NAMALWA (cell line): ENCODE data around the gene ADRA2A.

ENCODE experiments used
- DNase-seq: peaks from one replicate; pipeline ENCODE4 v3.0.0-alpha.2; 2015; ENCODE audit warnings: low spot score

ADRA2A gene

GRCh38 chr10:111110771-111111170, 33.9 kb downstream of the ADRA2A start:
- no peak for DNase-seq

DNA sequence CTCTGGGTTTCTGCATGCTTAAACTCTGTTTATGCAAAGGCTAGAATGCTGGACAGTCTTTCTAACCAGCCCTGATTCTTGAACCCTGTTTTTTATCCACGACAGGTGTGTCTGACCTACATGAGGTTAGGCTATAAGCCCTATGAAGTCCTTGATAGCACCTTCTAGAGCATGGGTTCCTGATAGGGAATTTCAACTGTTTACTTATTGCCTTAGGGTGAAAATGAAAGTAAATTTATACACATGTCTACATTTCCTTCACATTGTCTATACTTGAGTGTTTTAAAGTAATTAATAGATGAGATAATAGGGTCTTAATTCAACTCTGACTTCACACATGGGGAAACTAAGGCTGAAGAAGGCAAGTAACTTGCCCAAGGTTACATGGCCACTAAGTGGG, 35.5 kb downstream of the ADRA2A start:
- DNase-seq = no peak

GRCh38 chr10:111113238-111113960, 36.6 kb downstream of the ADRA2A start:
- DNase-seq = no peak

- no peak for DNase-seq
These were observed 37.3 kb downstream of the ADRA2A start for GRCh38 chr10:111113961-111114757.

DNA sequence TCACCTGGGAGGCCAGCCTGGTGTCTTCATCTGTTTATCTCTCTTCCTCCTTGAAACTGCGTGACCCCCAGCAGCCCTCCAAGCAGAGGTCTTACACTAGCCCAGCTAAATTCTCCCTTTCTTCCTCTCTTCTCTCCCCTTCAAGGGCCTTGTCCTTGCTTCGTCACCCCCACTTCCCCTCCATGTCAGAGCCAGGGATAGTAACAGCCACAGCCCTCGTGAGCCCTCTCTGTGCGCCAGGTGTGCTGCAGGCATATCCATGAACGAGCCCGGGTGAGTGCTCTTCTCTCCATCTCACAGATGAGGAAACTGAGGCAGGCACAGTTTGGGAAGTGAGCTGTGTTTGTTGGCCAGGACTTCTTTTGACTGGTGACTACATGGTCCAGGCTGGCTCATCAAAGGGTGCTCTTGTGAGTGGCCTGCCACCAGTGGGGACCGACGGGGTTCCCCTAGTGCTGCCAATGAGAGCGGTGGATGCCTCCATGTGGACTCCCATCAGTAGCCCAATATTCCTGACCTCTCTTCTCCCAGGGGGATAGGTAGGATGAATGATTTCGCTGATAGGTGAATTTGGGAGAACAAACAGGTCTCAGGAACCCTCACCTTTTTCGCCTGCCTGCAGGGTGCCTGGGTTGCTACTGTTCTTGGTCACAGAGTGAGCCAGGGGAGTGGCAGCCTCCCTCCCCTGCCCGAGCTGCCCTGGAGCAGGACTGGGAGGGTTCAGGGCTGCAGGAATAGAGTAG, 38.1 kb downstream of the ADRA2A start:
- no peak for DNase-seq

DNA sequence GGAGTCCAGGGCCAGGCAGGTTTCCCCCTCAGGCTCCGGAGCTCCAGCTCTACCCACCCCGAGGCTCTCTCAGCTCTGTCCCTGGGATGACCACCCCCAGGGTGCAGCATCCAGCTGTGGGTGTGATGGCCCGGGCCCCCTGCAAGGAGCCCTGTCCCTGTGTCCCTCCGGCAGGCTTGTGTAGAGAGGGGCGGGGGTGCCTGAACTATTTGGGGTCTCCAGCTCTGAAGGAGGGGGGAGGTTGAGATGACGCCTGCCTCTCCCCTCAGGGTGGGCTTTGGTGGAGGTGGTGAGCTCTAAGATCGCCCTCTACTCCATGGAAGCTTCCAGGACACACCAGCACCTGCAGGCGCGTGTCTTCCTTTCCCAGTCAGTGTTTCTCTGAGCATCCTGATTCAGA, 39.4 kb downstream of the ADRA2A start:
- no peak for DNase-seq

DNA sequence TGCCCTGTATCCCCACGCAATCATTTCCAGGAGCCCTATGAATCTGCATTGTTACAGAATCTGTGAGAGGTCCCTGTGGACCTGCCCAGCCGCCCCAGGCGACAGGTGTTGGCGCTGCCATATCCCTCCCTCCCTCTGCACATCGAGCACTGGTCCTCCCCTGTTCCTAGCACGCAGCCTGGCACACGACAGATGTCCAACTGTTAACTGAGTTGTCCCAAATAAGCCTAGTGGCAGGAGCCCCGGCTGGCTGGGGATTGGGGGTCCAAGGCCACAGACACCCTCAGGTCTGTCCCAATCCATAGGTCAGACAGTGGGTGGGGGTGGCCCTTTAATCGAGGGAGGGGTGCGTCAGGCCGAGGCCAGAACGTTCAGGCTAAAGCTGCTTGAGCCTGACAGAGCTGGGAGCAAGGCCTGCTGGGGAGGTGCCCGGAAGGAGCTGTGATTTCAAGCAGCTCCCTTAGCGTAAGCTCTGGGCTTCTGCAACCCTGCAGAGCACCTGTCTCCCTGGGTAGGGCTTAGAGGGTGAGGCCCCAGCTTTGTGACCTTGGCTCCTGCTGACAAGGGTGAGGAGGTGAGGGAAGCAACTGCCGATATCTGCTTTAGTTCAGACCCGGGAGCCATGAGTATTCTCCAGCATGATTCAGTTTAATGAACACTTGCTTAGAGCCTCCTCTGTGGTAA, 40.1 kb downstream of the ADRA2A start:
- DNase-seq = no peak

DNA sequence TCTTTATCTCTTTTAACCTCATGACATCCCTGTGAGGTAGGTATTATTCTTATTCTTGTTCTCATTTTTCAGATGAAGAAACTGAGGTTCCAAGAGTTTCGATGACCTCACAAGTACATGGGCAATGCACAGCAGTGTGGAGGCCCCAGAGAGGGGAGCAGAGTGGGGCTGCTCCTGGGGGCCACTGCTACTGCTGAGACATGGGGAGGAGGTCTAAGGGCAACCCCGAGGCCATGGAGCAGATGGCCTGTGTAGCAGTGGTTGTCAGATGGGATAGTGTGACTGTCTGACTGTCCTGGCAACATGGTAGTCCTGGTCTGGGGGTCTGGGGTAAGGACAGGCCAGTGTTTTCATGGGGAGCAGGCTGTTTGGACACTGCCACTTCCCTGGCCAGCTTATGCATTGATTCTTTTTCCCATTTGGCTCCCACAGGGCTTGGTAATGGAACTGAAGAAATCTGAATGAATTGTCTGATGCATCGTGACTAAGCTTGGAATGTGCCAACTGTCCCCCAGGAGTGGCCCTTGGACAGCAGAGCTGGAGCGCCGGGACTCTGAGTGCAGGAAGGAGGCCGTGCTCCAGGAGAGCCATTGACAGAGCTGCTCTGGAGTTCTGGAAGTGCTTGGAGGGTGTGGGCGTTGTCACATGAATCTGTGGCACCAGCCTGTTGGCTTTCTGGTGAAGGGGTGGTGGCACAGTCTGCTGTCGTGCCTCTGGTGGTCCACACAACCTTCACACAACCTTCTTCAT, 40.9 kb downstream of the ADRA2A start:
- DNase-seq = no peak

DNA sequence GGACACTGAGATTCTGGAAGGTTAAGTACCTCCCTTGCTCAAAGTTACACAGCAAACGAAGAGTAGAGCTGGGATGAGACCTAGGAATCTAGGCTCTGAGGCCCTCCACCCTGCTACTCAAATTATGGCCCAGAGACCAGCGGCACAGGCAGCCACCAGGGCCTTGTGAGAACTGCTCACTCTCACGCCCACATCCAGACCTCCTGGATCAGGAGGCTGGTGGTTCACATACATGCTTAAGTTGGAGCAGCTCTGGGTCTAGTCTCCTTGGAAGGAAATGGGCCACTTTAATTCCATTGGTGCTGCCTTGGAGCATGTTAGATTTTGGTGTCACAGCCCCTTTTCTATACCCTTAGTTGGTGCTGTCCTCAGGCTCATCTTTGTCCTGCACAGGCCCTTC, 41.9 kb downstream of the ADRA2A start:
- no peak for DNase-seq

GRCh38 chr10:111119637-111120036, 42.8 kb downstream of the ADRA2A start:
- DNase-seq = no peak

GRCh38 chr10:111122127-111122526, 45.3 kb downstream of the ADRA2A start:
- no peak for DNase-seq

DNA sequence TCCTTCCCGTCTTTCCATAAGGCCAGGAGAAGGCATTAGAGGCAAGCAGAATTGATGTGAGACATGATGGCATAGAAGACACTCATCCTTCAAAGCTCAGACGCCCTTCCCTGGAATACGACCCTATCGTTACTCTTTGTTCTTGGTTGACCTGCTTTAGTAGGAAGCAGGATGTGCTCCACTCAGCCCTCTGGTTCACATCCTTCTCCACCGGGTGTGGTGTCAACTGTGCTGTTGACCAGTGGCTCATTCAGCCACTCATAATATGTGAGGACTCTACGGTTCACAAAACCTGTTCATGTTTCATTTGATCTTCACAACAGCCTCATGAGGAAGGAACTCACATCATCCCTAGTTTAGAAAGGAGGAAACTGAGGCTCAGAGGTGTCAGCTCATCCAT, 47.1 kb downstream of the ADRA2A start:
- no peak for DNase-seq

- DNase-seq = no peak
These were observed 48.3 kb downstream of the ADRA2A start for GRCh38 chr10:111125102-111125501.

- DNase-seq = no peak
These were observed 49.2 kb downstream of the ADRA2A start for GRCh38 chr10:111126077-111126476.

GRCh38 chr10:111127081-111127848, 50.4 kb downstream of the ADRA2A start:
- no peak for DNase-seq

- DNase-seq = no peak
These were observed 51.7 kb downstream of the ADRA2A start for GRCh38 chr10:111128331-111129180.

GRCh38 chr10:111129363-111129762, 52.5 kb downstream of the ADRA2A start:
- no peak for DNase-seq

- DNase-seq = no peak
These were observed 53.6 kb downstream of the ADRA2A start for GRCh38 chr10:111130471-111130870.
